ENCODE results near the gene TMEM140.
"Not testable (repeated sequence)": the region's sequence is repeated elsewhere in the genome, so short reads cannot be mapped to it uniquely, and the experiment has no call there.

TMEM140 gene

GRCh38 chr7:135147899-135148721 is at the start of gene TMEM140:
TSS of gene TMEM140 (plus strand) at chr7:135148072. CDS start at chr7:135164442, 16,370 bp downstream.
- DNase-seq: no peak

GRCh38 chr7:135098391-135098790 is 49.5 kb upstream of the TMEM140 start:
- no peak for DNase-seq

GRCh38 chr7:135100856-135101255 is 47.0 kb upstream of the TMEM140 start:
- no peak for DNase-seq

- DNase-seq: no peak
These were observed 45.5 kb upstream of the TMEM140 start for GRCh38 chr7:135102372-135102771.

- no peak for DNase-seq
These were observed 38.3 kb upstream of the TMEM140 start for GRCh38 chr7:135109562-135109961.

- DNase-seq: no peak
These were observed 37.9 kb upstream of the TMEM140 start for GRCh38 chr7:135109976-135110375.

- DNase-seq: no peak
These were observed 36.5 kb upstream of the TMEM140 start for GRCh38 chr7:135111379-135111778.

- DNase-seq: no peak
These were observed 33.2 kb upstream of the TMEM140 start for GRCh38 chr7:135114622-135115021.

GRCh38 chr7:135117096-135117495 is 30.8 kb upstream of the TMEM140 start:
- no peak for DNase-seq

GRCh38 chr7:135121868-135122267 is 26.0 kb upstream of the TMEM140 start:
- DNase-seq: peak; percentile 85

- not testable (repeated sequence) for DNase-seq
These were observed 23.2 kb upstream of the TMEM140 start for GRCh38 chr7:135124631-135125030.

- no peak for DNase-seq
These were observed 18.9 kb upstream of the TMEM140 start for GRCh38 chr7:135128931-135129330.

GRCh38 chr7:135129579-135129978 is 18.3 kb upstream of the TMEM140 start:
- no peak for DNase-seq

GRCh38 chr7:135143885-135144668 is 3.8 kb upstream of the TMEM140 start:
- DNase-seq: no peak

- DNase-seq: no peak
These were observed 452 bp upstream of the TMEM140 start for GRCh38 chr7:135147341-135147898.

- no peak for DNase-seq
These were observed 2.4 kb downstream of the TMEM140 start for GRCh38 chr7:135150072-135150782.

GRCh38 chr7:135151132-135151531 is 3.3 kb downstream of the TMEM140 start:
- no peak for DNase-seq

GRCh38 chr7:135151533-135151932 is 3.7 kb downstream of the TMEM140 start:
- DNase-seq: no peak

GRCh38 chr7:135152442-135152841 is 4.6 kb downstream of the TMEM140 start:
- DNase-seq: no peak

GRCh38 chr7:135154734-135155133 is 6.9 kb downstream of the TMEM140 start:
- DNase-seq: no peak

GRCh38 chr7:135156290-135156689 is 8.4 kb downstream of the TMEM140 start:
- DNase-seq: no peak

GRCh38 chr7:135158141-135158655 is 10.3 kb downstream of the TMEM140 start:
- DNase-seq: no peak

GRCh38 chr7:135158874-135159273 is 11.0 kb downstream of the TMEM140 start:
- DNase-seq: no peak

Data from NCI-H82 (cell line).